K562 (cell line): Measurements from ENCODE around the gene CDH12. TPM values are rescaled to one million over a fixed set of nuclear protein-coding genes. Genes with fewer than 3 reads are reported as not detected.

ENCODE experiments used
- ATAC-seq: fragments of 200-7000 bp; cut with Tn5 transposase; 3 replicates; pipeline ENCODE4 v1.9.1; 2020; ENCODE audit warnings: moderate library complexity
- BruUV-seq: library from RNA; stranded (reverse); fragments of 400-500 nt; replicated peaks from 2 replicates; lab custom pipeline; 2021; lab: Mats Ljungman, UMichigan
- CTCF ChIA-PET: fragments of 300-600 bp; formaldehyde crosslinking; extraction: SDS; loops from one replicate; lab custom pipeline; 2021; ENCODE audit warnings: low intra/inter-chr PET ratio; lab: Yijun Ruan, JAX
- POLR2A ChIA-PET: fragments of 300-600, 350-650 bp; sonication (Branson Sonifier 250); formaldehyde crosslinking; extraction: SDS; loops from one replicate; lab custom pipeline; 2021; ENCODE audit warnings: antibody characterized with exemption, inconsistent platforms; lab: Yijun Ruan, JAX
- DNase-seq, 4 experiments: peaks; one replicate each; pipeline versions ENCODE4 v3.0.0 to v3.0.0-alpha.2; 2011 to 2018; ENCODE audit warnings: low spot score in 3 of 4, mixed read lengths in 3 of 4; ENCODE audit errors: extremely low read depth in 1 of 4
- FAIRE-seq: peaks from 2 replicates; lab custom pipeline; 2011; peaks lifted over from hg19 to GRCh38; lab: Jason Lieb, UNC
- H2AFZ ChIP-seq: 2 replicates; pipeline ENCODE4 v1.6.0; 2011; ENCODE audit warnings: low read depth, low read length, control low read depth, inconsistent platforms
- H3K27ac ChIP-seq: fragments of 200-600 bp; 3 replicates; pipeline ENCODE4 v1.8.0; 2011; ENCODE audit warnings: low read depth, mild to moderate bottlenecking, control low read depth, inconsistent platforms, low read length, moderate library complexity, mixed read lengths; ENCODE audit errors: extremely low read depth
- H3K27me3 ChIP-seq, 2 experiments: fragments of 300-600 bp in 1 of 2; 2 replicates in 1 of 2; 3 replicates in 1 of 2; pipeline versions ENCODE4 v1.6.0 to v1.8.0; 2011; ENCODE audit warnings: inconsistent platforms in 2 of 2, low read length in 2 of 2, mild to moderate bottlenecking in 1 of 2, mixed read lengths in 1 of 2, moderate library complexity in 1 of 2; ENCODE audit not compliant: control insufficient read depth in 2 of 2, insufficient read depth in 2 of 2
- H3K36me3 ChIP-seq: fragments of 300-600 bp; 3 replicates; pipeline ENCODE4 v1.8.0; 2011; ENCODE audit warnings: mild to moderate bottlenecking, low read length, inconsistent platforms; ENCODE audit not compliant: control insufficient read depth, insufficient read depth
- H3K4me1 ChIP-seq, 2 experiments: fragments of 200-600 bp in 1 of 2; replicated peaks in 1 of 2; 2 replicates in 1 of 2; 3 replicates in 1 of 2; pipeline versions ENCODE4 v1.5.1 to v1.8.0; 2011; ENCODE audit warnings: inconsistent platforms in 2 of 2, low read length in 2 of 2, mild to moderate bottlenecking in 1 of 2, mixed read lengths in 1 of 2, moderate library complexity in 1 of 2; ENCODE audit not compliant: control insufficient read depth in 2 of 2, insufficient read depth in 2 of 2
- H3K4me2 ChIP-seq: 2 replicates; pipeline ENCODE4 v1.6.1; 2011; ENCODE audit warnings: low read length, control low read depth, inconsistent platforms, mixed read lengths; ENCODE audit not compliant: insufficient read depth
- H3K4me3 ChIP-seq: fragments of 200-600 bp; sonication (generic), shearing (Covaris generic); 2 replicates; pipeline ENCODE4 v1.5.1; 2016; ENCODE audit warnings: control low read depth, inconsistent platforms
- H3K79me2 ChIP-seq: fragments of 200-600 bp; 3 replicates; pipeline ENCODE4 v1.8.0; 2011; ENCODE audit warnings: low read length, inconsistent platforms; ENCODE audit not compliant: control insufficient read depth, insufficient read depth
- H3K9ac ChIP-seq, 2 experiments: 2 replicates each; pipeline versions ENCODE4 v1.6.0 to v1.6.1; 2011; ENCODE audit warnings: low read depth in 2 of 2, low read length in 2 of 2, control low read depth in 1 of 2, inconsistent platforms in 1 of 2, mild to moderate bottlenecking in 1 of 2, mixed read lengths in 1 of 2; ENCODE audit not compliant: insufficient read depth in 1 of 2
- H3K9me1 ChIP-seq: one replicate; pipeline ENCODE4 v1.6.0; 2011; ENCODE audit warnings: inconsistent platforms, mild to moderate bottlenecking, low read length, moderate library complexity; ENCODE audit not compliant: control insufficient read depth, insufficient read depth
- H3K9me3 ChIP-seq: replicated peaks from 2 replicates; pipeline ENCODE4 v1.5.1; 2011; ENCODE audit warnings: low read depth, low read length, inconsistent platforms; ENCODE audit not compliant: control insufficient read depth, insufficient read depth
- H4K20me1 ChIP-seq: replicated peaks from 2 replicates; pipeline ENCODE4 v1.6.1; 2011; ENCODE audit warnings: low read length, inconsistent platforms, mixed read lengths; ENCODE audit not compliant: control insufficient read depth, insufficient read depth
- ELF1 ChIP-seq: fragments of 200-800 bp; sonication (Bioruptor generic); IDR thresholded peaks from 2 replicates; pipeline ENCODE4 v1.6.1; 2016; ENCODE audit warnings: missing genetic modification characterization, missing compliant biosample characterization
- MAFG ChIP-seq: fragments of 450-650 bp; conservative IDR thresholded peaks from 2 replicates; pipeline ENCODE4 v1.6.1; 2016; ENCODE audit warnings: missing genetic modification characterization, missing compliant biosample characterization
- PHF20 ChIP-seq: fragments of 450-650 bp; IDR thresholded peaks from 2 replicates; pipeline ENCODE4 v1.6.1; 2018; ENCODE audit not compliant: partially characterized antibody
- RBBP5 ChIP-seq: fragments of 200-600 bp; sonication (generic); IDR thresholded peaks from 2 replicates; pipeline ENCODE4 v1.6.1; 2012; ENCODE audit warnings: borderline replicate concordance, mild to moderate bottlenecking, low read length, control low read depth, inconsistent platforms; ENCODE audit not compliant: insufficient read depth, poor library complexity, severe bottlenecking
- SMARCB1 ChIP-seq: IDR thresholded peaks from 2 replicates; pipeline ENCODE4 v1.6.1; 2011; ENCODE audit warnings: improper control_type of control experiment, low read depth; ENCODE audit not compliant: insufficient read length
- TEAD4 ChIP-seq, 2 experiments: sonication (generic) in 1 of 2; formaldehyde crosslinking in 1 of 2; IDR thresholded peaks; 2 replicates each; pipeline versions ENCODE4 v1.6.1 to v1.8.0; 2012 to 2022; ENCODE audit warnings: borderline replicate concordance in 1 of 2, inconsistent platforms in 1 of 2, low read length in 1 of 2, mild to moderate bottlenecking in 1 of 2, missing genetic modification reagents in 1 of 2
- ZBTB26 ChIP-seq: fragments of 450-650 bp; formaldehyde crosslinking; IDR thresholded peaks from 2 replicates; pipeline ENCODE4 v1.4.0; 2022; ENCODE audit warnings: missing genetic modification characterization
- ZNF384 ChIP-seq: IDR thresholded peaks from 2 replicates; pipeline ENCODE4 v1.6.1; 2012; ENCODE audit warnings: low read depth, low read length, improper control_type of control experiment
- ZSCAN32 ChIP-seq: fragments of 450-650 bp; formaldehyde crosslinking; IDR thresholded peaks from 2 replicates; pipeline ENCODE4 v1.4.0; 2020; ENCODE audit warnings: mild to moderate bottlenecking, moderate library complexity
- WGBS: fragments of 100-300 bp; shearing (Covaris generic); methylation state at CpG from one replicate; pipeline ENCODE4 v1.1.6; 2016; ENCODE audit warnings: low coverage, mixed read lengths; ENCODE audit not compliant: insufficient coverage; ENCODE audit errors: missing lambda C conversion rate; 5-methylcytosine and 5-hydroxymethylcytosine counted together
- in situ Hi-C: fragments of 300-500 bp; cut with MboI; formaldehyde crosslinking; loops from 4 replicates; pipeline ENCODE4 v1.15.0; 2018; ENCODE audit warnings: inconsistent platforms, mixed read lengths
- intact Hi-C: fragments of 100-400 bp; cut with micrococcal nuclease; formaldehyde crosslinking; loops from 2 replicates; pipeline ENCODE4 v1.14.2; 2022
- polyA plus RNA-seq, 8 experiments: library from polyadenylated mRNA; depleted of rRNA in 4 of 8; stranded (reverse) in 5 of 8; unstranded in 3 of 8; fragments of >200 nt; fragmentation: Nextera tagmentation in 2 of 8; fragmentation: Illumina TruSeq in 1 of 8; extraction: Ambion mirVana in 2 of 8; extraction: Trizol in 1 of 8; gene quantifications; 2 replicates each; pipeline versions ENCODE4 v1.2.1 to v1.2.3, GENCODE V29; 2011 to 2014; ENCODE audit warnings: inconsistent platforms in 1 of 8, missing spikeins in 1 of 8
- total RNA-seq, 7 experiments: library from RNA; depleted of rRNA in 6 of 7; stranded (reverse); fragments of >200 nt in 6 of 7; fragmentation: Illumina TruSeq in 2 of 7; extraction: Trizol in 2 of 7; gene quantifications; 2 replicates each; pipeline versions ENCODE4 v1.2.1 to v1.2.3, GENCODE V29; 2011 to 2021; ENCODE audit warnings: low replicate concordance in 1 of 7

CDH12 gene
- total and polyA plus RNA-seq, 9 of the 15 experiments (the other 6 are each of a cell fraction or from before 2014, with no cell fraction given) = 0.03 to 1.7 (median 0.37) TPM

GRCh38 chr5:21858441-21858840 is 994.7 kb downstream of the CDH12 start:
- Histone ChIP-seq H3K9me3 (no peaks in the 10 kb centered on the region; the same call in 1 of the 2 replicates), H3K27me3 (no peaks in the 10 kb centered on the region), H3K4me3 (no peak overlapping the region), H4K20me1 (no peaks in the 10 kb centered on the region), H2AFZ (no peak overlapping the region), H3K9me1 (no peaks in the 10 kb centered on the region), H3K4me1 (no peaks in the 10 kb centered on the region), H3K36me3 (no peaks in the 10 kb centered on the region), H3K79me2 (no peaks in the 10 kb centered on the region), H3K27ac (no peak overlapping the region), H3K9ac (no peak overlapping the region), H3K4me2 (no peak overlapping the region)
- intact Hi-C loops = no loop called here
- ChIA-PET CTCF (no interaction called here), POLR2A (no interaction called here)
- DNase-seq (no peak), FAIRE-seq (no peak), ATAC-seq (no peak)
- in situ Hi-C loops = no loop called here
- WGBS = 4% methylated on average over 2 of the region's 2 CpGs
- TF ChIP-seq TEAD4 (IDR thresholded peaks at IDR 0.05; ENCODE audit: low read length) (no peak), TEAD4 (CRISPR knock-in tag; IDR thresholded peaks at IDR 0.05; ENCODE audit: borderline replicate concordance) (no peak), PHF20 (no peak), MAFG (tag) (no peak), ZSCAN32 (CRISPR knock-in tag) (no peak), RBBP5 (no peak), ZBTB26 (CRISPR knock-in tag) (no peak), SMARCB1 (no peak), ZNF384 (no peak), ELF1 (tag) (no peak)
- no TSS peak for BruUV-seq
